PC-3 (cell line): ENCODE results near the gene DIP2C. TPM values are rescaled to one million over a fixed set of nuclear protein-coding genes. Genes with fewer than 3 reads are reported as not detected.

Experiments
- ATAC-seq: fragments of 200-7000 bp; cut with Tn5 transposase; 2 replicates; pipeline ENCODE4 v1.9.1; 2020; ENCODE audit warnings: mild to moderate bottlenecking, moderate library complexity
- BruUV-seq: library from RNA; stranded (reverse); fragments of 400-500 nt; replicated peaks from 2 replicates; lab custom pipeline; 2021; lab: Mats Ljungman, UMichigan
- CTCF ChIA-PET: fragments of 300-600 bp; sonication (Branson Sonifier 250); formaldehyde crosslinking; loops from one replicate; lab custom pipeline; 2022; ENCODE audit warnings: antibody characterized with exemption; lab: Charles Lee
- POLR2A ChIA-PET: fragments of 300-600 bp; sonication (Branson Sonifier 250); formaldehyde crosslinking; loops from one replicate; lab custom pipeline; 2022; ENCODE audit warnings: antibody characterized with exemption; ENCODE audit not compliant: unreplicated experiment; lab: Charles Lee
- DNase-seq: peaks from one replicate; pipeline ENCODE4 v3.0.0-alpha.2; 2015
- H2AFZ ChIP-seq: fragments of 300-600 bp; sonication (generic); 2 replicates; pipeline ENCODE4 v1.6.0; 2016; ENCODE audit warnings: antibody characterized with exemption, low read length
- H3F3A ChIP-seq: fragments of 300-600 bp; sonication (generic); one replicate; pipeline ENCODE4 v1.6.0; 2017; ENCODE audit warnings: antibody characterized with exemption, low read length, control low read depth, mild to moderate bottlenecking; ENCODE audit not compliant: unreplicated experiment
- H3K27ac ChIP-seq: fragments of 300-600 bp; sonication (generic); 2 replicates; pipeline ENCODE4 v1.5.1; 2016; ENCODE audit warnings: mild to moderate bottlenecking, low read length
- H3K27me3 ChIP-seq: fragments of 300-600 bp; sonication (generic); 2 replicates; pipeline ENCODE4 v1.6.1; 2016; ENCODE audit warnings: low read length, mixed read lengths
- H3K36me3 ChIP-seq: fragments of 300-600 bp; sonication (generic); 2 replicates; pipeline ENCODE4 v1.6.1; 2016; ENCODE audit warnings: low read depth, mixed run types, low read length, mixed read lengths
- H3K4me1 ChIP-seq: fragments of 300-600 bp; sonication (generic); 2 replicates; pipeline ENCODE4 v1.5.1; 2016; ENCODE audit warnings: low read length; ENCODE audit not compliant: insufficient read depth
- H3K4me2 ChIP-seq: fragments of 300-600 bp; sonication (generic); 2 replicates; pipeline ENCODE4 v1.6.0; 2016; ENCODE audit warnings: low read length
- H3K4me3 ChIP-seq: fragments of 300-600 bp; sonication (generic); 2 replicates; pipeline ENCODE4 v1.5.1; 2016; ENCODE audit warnings: mild to moderate bottlenecking, low read length, mixed read lengths
- H3K79me2 ChIP-seq: fragments of 300-600 bp; sonication (generic); 2 replicates; pipeline ENCODE4 v1.6.1; 2017; ENCODE audit warnings: low read length, mixed read lengths
- H3K9ac ChIP-seq: fragments of 300-600 bp; sonication (generic); 2 replicates; pipeline ENCODE4 v1.6.0; 2016; ENCODE audit warnings: mild to moderate bottlenecking, low read length
- H3K9me2 ChIP-seq: fragments of 300-600 bp; sonication (generic); replicated peaks from 2 replicates; pipeline ENCODE4 v1.6.1; 2016; ENCODE audit warnings: mixed run types, low read length, mixed read lengths
- H3K9me3 ChIP-seq: fragments of 300-600 bp; sonication (generic); 2 replicates; pipeline ENCODE4 v1.6.1; 2016; ENCODE audit warnings: low read length, mixed read lengths
- H4K20me1 ChIP-seq: fragments of 300-600 bp; sonication (generic); 2 replicates; pipeline ENCODE4 v1.6.1; 2016; ENCODE audit warnings: low read length, mixed read lengths
- EZH2 ChIP-seq: fragments of 300-600 bp; sonication (generic); IDR thresholded peaks from one replicate; pipeline ENCODE4 v1.6.1; 2017; ENCODE audit warnings: antibody characterized with exemption, mild to moderate bottlenecking, low read length; ENCODE audit not compliant: unreplicated experiment
- EZH2phosphoT487 ChIP-seq: fragments of 300-600 bp; sonication (generic); IDR thresholded peaks from 2 replicates; pipeline ENCODE4 v1.6.1; 2018; ENCODE audit warnings: mild to moderate bottlenecking, antibody characterized with exemption, low read length, borderline replicate concordance
- intact Hi-C: fragments of 100-400 bp; cut with micrococcal nuclease; formaldehyde crosslinking; loops from 2 replicates; pipeline ENCODE4 v1.9.0; 2023
- total RNA-seq: library from RNA; depleted of rRNA; stranded (reverse); fragments of >200 nt; gene quantifications from 2 replicates; pipeline ENCODE4 v1.2.3, GENCODE V29; 2014
- TF ChIP-seq, protein P1 (sequence below): fragments of 300-600 bp; sonication (generic); conservative IDR thresholded peaks from 2 replicates; pipeline ENCODE4 v1.5.1; 2017; ENCODE audit warnings: antibody characterized with exemption, low read depth, mild to moderate bottlenecking, low read length

Gene DIP2C
- total RNA-seq, 1 experiment from 2014 or later, result 3.1 TPM

DNA sequence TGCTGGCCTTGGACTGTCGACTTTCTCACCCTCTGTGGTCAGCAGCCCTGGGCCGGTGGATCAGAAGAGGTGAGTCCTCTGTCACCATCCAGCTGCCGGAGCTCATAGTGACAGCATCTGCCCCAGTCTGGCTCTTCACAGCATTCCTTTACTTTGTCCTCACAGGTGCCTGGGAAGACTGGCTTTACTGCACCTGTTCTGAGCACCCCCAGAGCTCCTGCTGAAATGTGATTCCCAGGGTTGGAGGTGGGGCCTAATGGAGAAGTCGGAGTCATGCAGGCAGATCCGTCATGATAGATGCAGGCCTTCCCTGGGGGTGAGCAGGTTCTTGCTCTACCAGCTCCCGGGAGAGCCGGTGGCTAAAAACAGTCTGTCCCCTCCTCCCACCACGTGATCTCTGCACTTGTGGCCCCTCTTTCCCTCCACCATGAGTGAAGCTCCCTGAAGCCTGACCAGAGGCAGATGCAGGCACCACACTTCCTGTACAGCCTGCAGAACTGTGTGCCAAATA lies 382.7 kb downstream of the DIP2C start:
- Histone ChIP-seq H3K4me3 (no peak overlapping the region), H3F3A (no peaks in the 10 kb centered on the region), H3K27me3 (no peaks in the 10 kb centered on the region), H3K9ac (no peak overlapping the region), H3K27ac (no peak overlapping the region), H2AFZ (no peak overlapping the region), H3K79me2 (no peaks in the 10 kb centered on the region), H3K36me3 (no peaks in the 10 kb centered on the region), H3K4me2 (no peak overlapping the region), H3K9me3 (no peaks in the 10 kb centered on the region), H3K9me2 (no peaks in the 10 kb centered on the region), H3K4me1 (no peaks in the 10 kb centered on the region), H4K20me1 (no peaks in the 10 kb centered on the region)
- CTCF ChIA-PET, result no interaction called here
- ATAC-seq (no peak), DNase-seq (no peak)
- intact Hi-C loops, result no loop called here
- BruUV-seq, result no TSS peak
- POLR2A ChIA-PET, result no interaction called here
- TF ChIP-seq EZH2phosphoT487 (no peak), EZH2 (no peak)
- TF ChIP-seq, protein P1, sequence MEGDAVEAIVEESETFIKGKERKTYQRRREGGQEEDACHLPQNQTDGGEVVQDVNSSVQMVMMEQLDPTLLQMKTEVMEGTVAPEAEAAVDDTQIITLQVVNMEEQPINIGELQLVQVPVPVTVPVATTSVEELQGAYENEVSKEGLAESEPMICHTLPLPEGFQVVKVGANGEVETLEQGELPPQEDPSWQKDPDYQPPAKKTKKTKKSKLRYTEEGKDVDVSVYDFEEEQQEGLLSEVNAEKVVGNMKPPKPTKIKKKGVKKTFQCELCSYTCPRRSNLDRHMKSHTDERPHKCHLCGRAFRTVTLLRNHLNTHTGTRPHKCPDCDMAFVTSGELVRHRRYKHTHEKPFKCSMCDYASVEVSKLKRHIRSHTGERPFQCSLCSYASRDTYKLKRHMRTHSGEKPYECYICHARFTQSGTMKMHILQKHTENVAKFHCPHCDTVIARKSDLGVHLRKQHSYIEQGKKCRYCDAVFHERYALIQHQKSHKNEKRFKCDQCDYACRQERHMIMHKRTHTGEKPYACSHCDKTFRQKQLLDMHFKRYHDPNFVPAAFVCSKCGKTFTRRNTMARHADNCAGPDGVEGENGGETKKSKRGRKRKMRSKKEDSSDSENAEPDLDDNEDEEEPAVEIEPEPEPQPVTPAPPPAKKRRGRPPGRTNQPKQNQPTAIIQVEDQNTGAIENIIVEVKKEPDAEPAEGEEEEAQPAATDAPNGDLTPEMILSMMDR, result no peak

DNA sequence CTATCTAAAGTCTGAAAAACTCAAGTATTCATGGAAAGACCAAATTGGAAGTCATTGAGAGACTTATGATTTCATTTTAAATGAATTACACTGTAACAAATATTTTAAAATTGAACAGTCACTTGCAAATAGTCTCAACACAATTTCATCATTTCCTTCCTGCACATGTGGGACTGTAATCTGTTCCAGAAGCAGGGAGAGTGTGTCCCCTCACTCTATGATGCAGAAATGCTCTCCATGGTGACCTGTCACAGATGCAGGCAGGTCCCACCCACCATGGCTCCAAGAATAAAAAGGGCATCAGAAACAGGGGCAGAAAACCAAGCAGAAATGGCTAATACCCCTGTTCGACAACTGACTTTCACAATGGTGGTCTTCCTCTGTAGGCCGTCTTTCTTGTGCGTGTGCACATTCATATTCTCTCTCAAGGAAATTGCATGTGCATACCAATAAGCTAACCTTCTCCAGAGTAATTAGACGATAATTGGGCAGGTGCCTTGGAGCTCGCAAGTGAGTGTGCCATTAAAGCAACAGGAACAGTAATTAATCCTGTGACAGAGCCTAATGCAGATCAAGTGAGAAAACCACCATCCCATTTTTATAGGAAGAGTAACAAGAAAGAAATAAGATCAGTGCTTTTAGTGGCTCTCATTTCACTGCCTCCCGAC lies 383.3 kb downstream of the DIP2C start:
- no peaks in the 10 kb centered on the region for H3K27me3 ChIP-seq
- TF ChIP-seq EZH2 (no peak), EZH2phosphoT487 (no peak)
- TF ChIP-seq, protein P1, result no peak
- H3K79me2 ChIP-seq, result no peaks in the 10 kb centered on the region
- no peaks in the 10 kb centered on the region for H3K36me3 ChIP-seq
- no peak overlapping the region for H3K4me3 ChIP-seq
- ATAC-seq, result no peak
- H3K4me2 ChIP-seq, result no peak overlapping the region
- POLR2A ChIA-PET, result no interaction called here
- no TSS peak for BruUV-seq
- H3K4me1 ChIP-seq, result no peaks in the 10 kb centered on the region
- intact Hi-C loops, result no loop called here
- no peaks in the 10 kb centered on the region for H4K20me1 ChIP-seq
- H3K9ac ChIP-seq, result no peak overlapping the region
- CTCF ChIA-PET, result no interaction called here
- H3F3A ChIP-seq, result no peaks in the 10 kb centered on the region
- no peak overlapping the region for H2AFZ ChIP-seq
- H3K9me2 ChIP-seq, result no peaks in the 10 kb centered on the region
- no peak overlapping the region for H3K27ac ChIP-seq
- H3K9me3 ChIP-seq, result no peaks in the 10 kb centered on the region
- no peak for DNase-seq

DNA sequence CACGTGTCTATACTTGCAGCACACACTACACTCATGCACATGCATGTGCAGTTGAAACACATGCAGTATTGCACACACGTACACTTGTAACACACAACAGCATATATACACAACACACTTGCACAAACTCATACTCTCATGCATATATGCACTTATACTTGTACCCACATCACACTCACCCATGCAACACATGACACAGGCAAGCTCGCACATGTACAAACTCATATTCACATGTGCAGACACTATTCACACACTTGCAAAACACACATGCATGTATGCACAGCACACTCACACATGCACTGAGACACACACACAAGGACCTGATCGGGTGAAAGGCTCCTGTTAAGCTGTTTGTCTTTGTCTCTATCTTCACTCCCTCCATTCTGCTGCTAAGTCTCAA lies 384.4 kb downstream of the DIP2C start:
- TF ChIP-seq EZH2 (no peak), EZH2phosphoT487 (no peak)
- TF ChIP-seq, protein P1, result no peak
- H3K36me3 ChIP-seq, result no peaks in the 10 kb centered on the region
- ChIA-PET CTCF (no interaction called here), POLR2A (no interaction called here)
- ATAC-seq (no peak), DNase-seq (no peak)
- no peaks in the 10 kb centered on the region for H3K9me2 ChIP-seq
- H3K4me1 ChIP-seq, result no peaks in the 10 kb centered on the region
- H3K4me3 ChIP-seq, result no peak overlapping the region
- no TSS peak for BruUV-seq
- no peak overlapping the region for H2AFZ ChIP-seq
- intact Hi-C loops, result no loop called here
- no peak overlapping the region for H3K9ac ChIP-seq
- H3K79me2 ChIP-seq, result no peaks in the 10 kb centered on the region
- H3F3A ChIP-seq, result no peaks in the 10 kb centered on the region
- H3K27me3 ChIP-seq, result no peaks in the 10 kb centered on the region
- H4K20me1 ChIP-seq, result no peaks in the 10 kb centered on the region
- no peak overlapping the region for H3K4me2 ChIP-seq
- no peak overlapping the region for H3K27ac ChIP-seq
- H3K9me3 ChIP-seq, result no peaks in the 10 kb centered on the region
